Stomach (tissue), 4 donors: ENCODE results near the gene NSMCE4A.

Experiments
- EP300 ChIP-seq: sonication (generic); formaldehyde crosslinking; IDR thresholded peaks from one replicate; pipeline ENCODE4 v1.6.1; 2017; ENCODE audit warnings: antibody characterized with exemption
- POLR2AphosphoS5 ChIP-seq, 3 donors: sonication (generic); formaldehyde crosslinking; IDR thresholded peaks; one replicate each; pipeline ENCODE4 v1.6.1; 2016; ENCODE audit warnings: antibody characterized with exemption in 3 of 3
- TF ChIP-seq, protein P1 (sequence below), 7 experiments: fragments of 450-650 bp in 4 of 7; fragments of 200-600 bp in 3 of 7; sonication (generic) in 3 of 7; IDR thresholded peaks; one replicate each; pipeline ENCODE4 v1.5.1; 2016 to 2019; ENCODE audit warnings: antibody characterized with exemption in 7 of 7, control low read depth in 2 of 7, mild to moderate bottlenecking in 1 of 7

DNA sequence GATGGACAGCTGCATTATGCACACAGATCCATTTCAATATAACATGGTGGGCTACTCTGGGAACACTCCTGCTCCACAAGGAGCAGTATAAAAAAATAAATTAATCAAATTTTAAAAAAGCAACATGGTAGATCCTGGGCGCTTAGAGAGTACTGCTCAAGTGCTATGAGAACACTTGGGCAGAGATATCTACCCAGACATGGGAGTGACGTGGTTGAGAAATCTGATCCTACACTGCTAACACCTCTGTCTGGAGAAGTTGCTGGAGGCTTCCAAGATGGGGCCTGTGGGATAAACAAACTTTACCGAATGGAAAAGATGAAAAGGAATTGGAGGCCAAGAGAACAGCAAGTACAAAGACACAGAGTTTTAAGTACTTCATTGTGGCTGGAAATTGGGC, 9.0 kb downstream of the NSMCE4A start:
- TF ChIP-seq, protein P1, sequence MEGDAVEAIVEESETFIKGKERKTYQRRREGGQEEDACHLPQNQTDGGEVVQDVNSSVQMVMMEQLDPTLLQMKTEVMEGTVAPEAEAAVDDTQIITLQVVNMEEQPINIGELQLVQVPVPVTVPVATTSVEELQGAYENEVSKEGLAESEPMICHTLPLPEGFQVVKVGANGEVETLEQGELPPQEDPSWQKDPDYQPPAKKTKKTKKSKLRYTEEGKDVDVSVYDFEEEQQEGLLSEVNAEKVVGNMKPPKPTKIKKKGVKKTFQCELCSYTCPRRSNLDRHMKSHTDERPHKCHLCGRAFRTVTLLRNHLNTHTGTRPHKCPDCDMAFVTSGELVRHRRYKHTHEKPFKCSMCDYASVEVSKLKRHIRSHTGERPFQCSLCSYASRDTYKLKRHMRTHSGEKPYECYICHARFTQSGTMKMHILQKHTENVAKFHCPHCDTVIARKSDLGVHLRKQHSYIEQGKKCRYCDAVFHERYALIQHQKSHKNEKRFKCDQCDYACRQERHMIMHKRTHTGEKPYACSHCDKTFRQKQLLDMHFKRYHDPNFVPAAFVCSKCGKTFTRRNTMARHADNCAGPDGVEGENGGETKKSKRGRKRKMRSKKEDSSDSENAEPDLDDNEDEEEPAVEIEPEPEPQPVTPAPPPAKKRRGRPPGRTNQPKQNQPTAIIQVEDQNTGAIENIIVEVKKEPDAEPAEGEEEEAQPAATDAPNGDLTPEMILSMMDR (IDR thresholded peaks at IDR 0.05) = no peak
- TF ChIP-seq EP300 = no peak
- TF ChIP-seq POLR2AphosphoS5 (IDR thresholded peaks at IDR 0.05) = no peak
